Bronchial epithelial cell (primary cell): ENCODE measurements around the gene MALL. TPM values are rescaled to one million over a fixed set of nuclear protein-coding genes. Genes with fewer than 3 reads are reported as not detected.

Source experiments
- DNase-seq: peaks from one replicate; pipeline ENCODE4 v3.0.0-alpha.2; 2010; ENCODE audit warnings: low read depth
- FAIRE-seq: peaks from 2 replicates; lab custom pipeline; 2011; peaks lifted over from hg19 to GRCh38; lab: Jason Lieb, UNC
- H3K27me3 ChIP-seq: 2 replicates; pipeline ENCODE4 v1.5.1; 2011; ENCODE audit warnings: low read length; ENCODE audit not compliant: control insufficient read depth, insufficient read depth
- H3K36me3 ChIP-seq: 2 replicates; pipeline ENCODE4 v1.5.1; 2011; ENCODE audit warnings: low read length; ENCODE audit not compliant: control insufficient read depth, insufficient read depth
- H3K4me3 ChIP-seq: 2 replicates; pipeline ENCODE4 v1.5.1; 2011; ENCODE audit warnings: mild to moderate bottlenecking, low read depth, low read length, control low read depth
- CTCF ChIP-seq: IDR thresholded peaks from 2 replicates; pipeline ENCODE4 v1.5.1; 2011; ENCODE audit warnings: mild to moderate bottlenecking, moderate library complexity, low read length, control low read depth, inconsistent platforms; ENCODE audit not compliant: insufficient read depth, severe bottlenecking
- total RNA-seq: library from RNA; depleted of rRNA; stranded (reverse); fragments of >200 nt; gene quantifications from 2 replicates; pipeline ENCODE4 v1.2.1, GENCODE V29; 2014

Gene MALL
- total RNA-seq, 1 donor from 2014 or later = 33.7 TPM

GRCh38 chr2:110124038-110124825, 8.6 kb upstream of the MALL start:
- DNase-seq (no peak), FAIRE-seq (no peak)
- Histone ChIP-seq H3K27me3 (no peaks in the 10 kb centered on the region), H3K36me3 (no peaks in the 10 kb centered on the region), H3K4me3 (no peak overlapping the region)
- TF ChIP-seq CTCF = no peak

GRCh38 chr2:110121592-110121991, 6.0 kb upstream of the MALL start:
- no peak for FAIRE-seq

GRCh38 chr2:110121052-110121334, 5.4 kb upstream of the MALL start:
- no peak for TF ChIP-seq CTCF
- FAIRE-seq (no peak), DNase-seq (no peak)
- Histone ChIP-seq H3K36me3 (no peaks in the 10 kb centered on the region), H3K27me3 (peaks cover 1% of the 10 kb centered on the region), H3K4me3 (no peak overlapping the region)

More at GRCh38 chr2:110121592-110121991, 6.0 kb upstream of the MALL start:
- Histone ChIP-seq H3K4me3 (no peak overlapping the region), H3K36me3 (no peaks in the 10 kb centered on the region), H3K27me3 (peaks cover 1% of the 10 kb centered on the region)
- DNase-seq = no peak
- TF ChIP-seq CTCF = no peak

GRCh38 chr2:110120171-110121051, 4.8 kb upstream of the MALL start:
- H3K27me3 ChIP-seq = peaks cover 1% of the 10 kb centered on the region
- FAIRE-seq (no peak), DNase-seq (no peak)
- H3K36me3 ChIP-seq = no peaks in the 10 kb centered on the region
- no peak for TF ChIP-seq CTCF
- no peak overlapping the region for H3K4me3 ChIP-seq

GRCh38 chr2:110116033-110116710, 550 bp upstream of the MALL start:
- FAIRE-seq = no peak
- H3K27me3 ChIP-seq = peaks cover 1% of the 10 kb centered on the region
- H3K4me3 ChIP-seq = peak overlapping the region; percentile 92

More at GRCh38 chr2:110116033-110116710, 550 bp upstream of the MALL start:
- peak; percentile 70 for TF ChIP-seq CTCF
- DNase-seq = peak; percentile 35
- H3K36me3 ChIP-seq = no peaks in the 10 kb centered on the region
